Activated T-helper 1 cell treated with anti-CD3 and anti-CD28 coated beads, Interleukin-2, amount 50 U/mL, for 16 hours (primary cell): ENCODE results near the gene DUSP16.

Experiments used
- DNase-seq, 2 donors: peaks; one replicate each; pipeline ENCODE4 v3.0.0-alpha.2; 2020; ENCODE audit warnings: low read depth in 1 of 2, low spot score in 1 of 2

DUSP16 gene

DNA sequence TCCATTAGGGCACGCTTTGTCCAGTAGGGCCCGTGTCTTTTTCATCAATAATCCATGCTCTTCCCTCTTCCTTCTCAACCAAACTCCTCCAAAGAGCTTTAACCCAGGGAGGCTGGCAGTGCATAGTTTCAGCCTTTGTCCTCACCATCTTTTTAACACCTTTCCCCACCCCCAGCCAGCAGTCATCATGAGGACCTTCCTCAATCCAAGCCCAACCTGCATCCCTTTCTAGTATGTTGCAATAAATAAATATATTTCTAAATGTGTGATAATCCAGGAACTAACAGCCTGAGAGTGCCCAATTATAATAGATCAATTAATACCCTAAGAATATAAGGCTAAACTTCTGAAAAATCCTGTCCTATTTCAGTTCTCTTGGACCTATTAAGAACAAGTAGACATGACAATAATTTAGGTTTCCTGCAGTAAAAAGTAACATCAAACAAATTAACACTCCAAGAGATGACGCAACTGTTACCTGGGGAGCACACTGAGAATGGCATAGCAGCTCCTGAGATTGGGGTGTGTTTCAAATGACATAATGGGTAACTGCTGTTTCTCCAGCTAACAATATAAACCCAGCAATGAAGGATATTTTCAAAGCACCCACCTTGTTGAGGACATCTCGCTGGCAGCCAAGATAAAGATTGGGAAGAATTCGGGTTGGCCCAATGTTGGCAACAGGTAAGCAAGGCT is 62.6 kb downstream of the DUSP16 start:
- DNase-seq = no peak

- no peak for DNase-seq
Measured at GRCh38 chr12:12498210-12498609, 64.5 kb downstream of the DUSP16 start.

GRCh38 chr12:12495536-12495935 is 67.1 kb downstream of the DUSP16 start:
- no peak for DNase-seq

- DNase-seq = no peak
Measured at GRCh38 chr12:12492547-12492946, 70.1 kb downstream of the DUSP16 start.

DNA sequence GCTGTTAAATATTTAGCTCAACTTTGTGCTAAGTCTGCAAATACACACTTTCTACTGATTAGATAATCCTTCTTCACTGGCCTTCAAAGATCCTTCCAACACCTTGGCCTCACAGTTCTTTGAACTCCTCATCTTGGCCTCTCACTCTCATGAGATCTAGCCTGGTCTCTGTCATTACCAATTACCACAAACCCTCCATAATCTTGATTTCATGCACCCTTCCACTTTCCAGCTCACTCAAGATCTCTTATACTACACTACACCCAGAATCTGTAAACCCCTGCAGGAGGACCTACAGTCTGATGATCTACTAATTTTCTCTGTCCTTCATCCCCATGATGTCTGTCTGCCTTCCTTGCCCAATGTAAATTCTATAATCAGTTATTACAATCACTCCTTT is 71.1 kb downstream of the DUSP16 start:
- no peak for DNase-seq

DNA sequence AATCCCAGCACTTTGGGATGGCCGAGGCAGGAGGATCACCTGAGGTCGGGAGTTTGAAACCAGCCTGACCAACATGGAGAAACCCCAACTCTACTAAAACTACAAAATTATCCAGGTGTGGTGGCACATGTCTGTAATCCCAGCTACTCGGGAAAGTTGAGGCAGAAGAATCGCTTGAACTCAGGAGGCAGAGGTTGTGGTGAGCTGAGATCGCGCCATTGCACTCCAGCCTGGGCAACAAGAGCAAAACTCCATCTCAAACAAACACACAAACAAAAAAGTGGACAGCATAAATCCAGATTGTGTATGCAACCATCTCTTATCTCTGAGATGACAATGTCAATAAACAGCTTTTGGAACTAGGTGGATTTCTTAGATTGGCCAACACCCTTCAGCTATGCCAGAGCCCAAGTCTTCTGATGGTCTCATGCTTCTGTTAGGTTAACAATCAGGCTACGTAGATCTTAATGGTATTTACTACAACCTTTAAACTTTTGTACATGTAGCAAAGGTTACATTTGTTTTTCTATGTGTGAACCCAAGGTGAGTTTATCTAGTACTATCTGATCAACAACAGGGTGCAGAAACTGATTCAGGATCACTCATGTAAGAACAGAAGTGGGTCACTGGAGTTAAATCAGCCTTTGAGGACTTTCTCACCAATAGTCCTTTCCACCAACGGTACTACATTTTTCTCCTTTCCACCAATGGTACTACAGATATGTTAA is 73.7 kb downstream of the DUSP16 start:
- no peak for DNase-seq

DNA sequence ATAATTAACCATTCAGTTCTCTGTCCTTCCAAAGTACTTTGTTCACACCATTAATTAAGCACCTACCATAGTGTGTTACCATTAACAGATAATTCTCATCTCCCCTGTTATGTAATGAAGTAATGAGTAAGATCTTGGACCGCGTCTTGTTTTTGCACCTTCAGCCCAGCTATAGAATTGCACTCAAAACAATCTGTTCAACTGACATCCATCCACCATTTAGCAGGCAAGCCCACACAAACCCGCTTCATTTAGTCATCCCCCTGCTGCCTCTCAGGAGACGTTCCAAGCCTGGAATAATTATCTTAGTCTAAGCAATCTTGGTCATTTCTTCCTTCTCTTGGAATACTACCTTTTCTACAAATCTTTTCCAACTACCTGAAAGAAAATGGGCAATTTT is 74.4 kb downstream of the DUSP16 start:
- no peak for DNase-seq

- DNase-seq = no peak
Measured at GRCh38 chr12:12487490-12487889, 75.2 kb downstream of the DUSP16 start.

- no peak for DNase-seq
Measured at GRCh38 chr12:12486661-12487240, 75.9 kb downstream of the DUSP16 start.

- DNase-seq = no peak
Measured at GRCh38 chr12:12483438-12483837, 79.2 kb downstream of the DUSP16 start.

DNA sequence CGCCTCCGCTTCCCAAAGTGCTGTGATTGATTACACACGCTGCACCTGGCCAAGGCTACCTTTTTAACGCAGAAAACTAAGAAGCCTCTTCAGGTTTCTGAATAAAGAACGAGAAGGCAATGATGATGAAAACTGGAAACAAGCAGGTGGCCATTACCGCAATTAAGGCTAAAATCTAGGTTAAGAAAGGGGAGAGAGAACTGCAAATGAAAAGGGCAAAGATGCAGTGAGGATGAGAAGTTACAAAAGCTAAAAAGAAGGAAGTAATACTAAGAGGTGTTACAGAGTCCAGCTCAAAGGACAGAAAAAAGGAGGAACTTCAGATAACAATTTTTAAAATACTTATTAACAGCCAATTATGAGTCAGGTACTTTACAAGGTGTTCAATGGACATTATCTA is 79.7 kb downstream of the DUSP16 start:
- DNase-seq = no peak

DNA sequence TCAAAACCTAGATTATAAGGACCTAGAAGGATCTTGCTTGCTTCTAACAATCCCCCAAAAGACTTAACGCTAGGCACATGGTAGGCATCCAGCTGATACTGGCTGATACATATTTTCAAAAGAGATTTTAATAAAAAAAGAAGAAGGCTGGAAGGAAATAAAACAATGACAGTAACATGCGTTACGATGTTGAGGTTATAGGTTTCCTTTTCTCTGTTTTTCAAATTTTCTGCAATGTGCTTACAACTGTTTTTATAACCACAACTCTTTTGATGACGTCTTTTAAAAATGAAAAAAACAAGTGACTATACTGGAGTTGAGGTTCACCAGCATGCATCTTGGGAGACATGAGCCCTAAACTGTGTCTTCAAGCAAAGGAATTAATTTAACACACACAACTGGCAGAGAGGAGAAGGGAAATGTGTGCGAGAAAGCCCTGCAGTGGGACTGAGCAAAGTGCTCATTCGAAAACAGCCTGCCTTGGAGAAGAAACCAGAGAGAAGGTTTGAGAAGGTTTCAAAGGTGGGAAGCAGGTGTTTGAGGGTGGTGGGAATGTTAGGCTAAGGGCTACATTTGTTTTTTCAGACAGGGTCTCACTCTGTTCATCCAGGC is 80.4 kb downstream of the DUSP16 start:
- DNase-seq = no peak

DNA sequence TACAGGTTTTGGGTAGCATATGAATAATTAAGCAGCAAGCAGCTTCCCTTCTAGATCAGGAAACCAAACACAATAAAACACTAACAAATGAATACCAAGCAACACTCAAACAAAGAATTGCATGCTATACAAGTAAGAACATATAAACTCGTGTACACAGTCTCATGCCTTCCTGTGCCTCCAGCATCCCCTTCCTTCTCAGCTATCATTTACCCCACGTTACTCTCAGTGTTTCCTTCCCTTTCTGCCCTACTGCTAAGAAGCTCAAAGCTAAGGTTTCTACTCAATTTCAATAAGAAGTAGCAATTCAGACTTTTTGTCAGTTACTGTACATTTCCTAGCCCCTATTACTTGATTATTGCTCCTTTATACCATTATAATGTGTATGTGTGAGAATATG is 81.0 kb downstream of the DUSP16 start:
- no peak for DNase-seq

GRCh38 chr12:12480074-12480473 is 82.6 kb downstream of the DUSP16 start:
- no peak for DNase-seq

DNA sequence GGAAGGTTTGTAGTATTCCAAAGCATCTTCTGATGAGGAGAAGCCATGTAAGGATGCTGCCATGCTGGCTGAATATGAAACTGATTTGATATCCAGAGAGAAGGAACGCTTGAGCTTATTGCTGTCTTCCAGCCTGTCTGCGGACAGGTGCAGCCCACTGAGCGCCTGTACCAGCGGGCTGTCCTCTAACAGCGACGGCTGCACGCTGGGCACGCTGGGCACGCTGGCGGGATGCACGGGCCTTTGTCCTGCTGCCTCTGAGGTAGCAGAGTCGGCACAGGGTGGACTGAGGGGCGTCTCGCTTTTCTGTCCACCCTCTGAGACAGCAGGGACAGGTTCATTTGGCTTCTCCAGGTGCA is 85.2 kb downstream of the DUSP16 start:
- no peak for DNase-seq

GRCh38 chr12:12476857-12477531 is 85.7 kb downstream of the DUSP16 start:
- no peak for DNase-seq

DNA sequence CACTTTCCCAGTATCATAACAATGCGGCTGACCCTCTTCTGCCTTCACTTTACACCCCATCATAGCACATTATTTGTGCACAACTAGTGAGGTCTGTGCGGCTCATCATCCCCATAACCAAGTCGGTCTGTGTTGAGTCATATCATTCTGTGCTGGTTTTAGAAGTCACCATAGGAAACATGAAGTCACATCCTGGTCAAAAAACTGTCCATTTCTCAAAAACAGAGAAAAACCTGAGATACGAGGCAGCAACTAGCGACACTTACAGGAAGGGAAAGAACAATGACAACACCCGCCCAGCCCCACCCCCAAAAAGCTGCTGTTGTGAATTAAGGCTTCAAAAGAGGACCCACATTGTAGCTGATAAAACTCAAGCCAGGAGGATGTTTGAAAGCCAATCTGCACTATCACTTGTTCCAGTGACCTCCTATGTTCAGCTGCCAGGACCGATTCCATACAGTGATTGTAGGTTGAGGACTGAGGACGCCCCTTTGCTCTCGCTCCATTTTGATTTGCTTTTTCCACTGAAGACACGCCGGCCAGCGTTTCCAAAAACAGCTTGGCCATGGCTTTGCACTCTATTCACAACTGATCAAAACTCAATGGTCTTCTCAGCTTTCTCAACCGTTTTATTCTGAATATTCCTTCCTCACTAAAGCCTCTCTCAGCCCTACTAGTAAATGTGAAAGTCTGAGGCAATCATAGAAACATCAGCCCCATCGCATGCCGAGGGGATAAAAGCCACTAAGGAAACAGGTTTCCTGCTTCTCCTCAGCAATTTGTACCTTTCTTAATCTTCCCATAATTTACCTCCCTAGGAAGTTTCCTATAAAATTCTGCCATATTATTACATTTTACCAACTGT is 87.5 kb downstream of the DUSP16 start:
- no peak for DNase-seq

DNA sequence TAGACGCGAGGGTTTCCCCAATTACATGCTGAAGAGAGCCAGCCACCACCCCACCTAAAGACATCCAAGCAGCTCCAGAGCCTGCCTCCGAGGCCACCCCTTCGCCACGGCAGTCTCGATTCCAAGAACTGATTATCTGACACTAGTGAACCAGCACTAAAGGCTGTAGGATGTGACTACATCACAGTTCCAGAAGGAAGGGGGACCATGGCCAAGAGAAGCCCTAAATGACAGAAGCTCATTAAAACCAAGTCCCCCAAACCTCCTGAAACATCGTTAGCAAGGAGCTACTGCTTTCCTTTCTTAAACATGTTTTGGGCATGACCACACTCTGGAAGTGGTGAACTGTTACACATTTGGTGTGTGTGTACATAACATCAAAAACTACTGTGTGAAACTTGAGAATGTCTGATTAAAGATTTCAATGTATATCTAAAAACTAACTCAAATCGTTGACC is 88.2 kb downstream of the DUSP16 start:
- no peak for DNase-seq

DNA sequence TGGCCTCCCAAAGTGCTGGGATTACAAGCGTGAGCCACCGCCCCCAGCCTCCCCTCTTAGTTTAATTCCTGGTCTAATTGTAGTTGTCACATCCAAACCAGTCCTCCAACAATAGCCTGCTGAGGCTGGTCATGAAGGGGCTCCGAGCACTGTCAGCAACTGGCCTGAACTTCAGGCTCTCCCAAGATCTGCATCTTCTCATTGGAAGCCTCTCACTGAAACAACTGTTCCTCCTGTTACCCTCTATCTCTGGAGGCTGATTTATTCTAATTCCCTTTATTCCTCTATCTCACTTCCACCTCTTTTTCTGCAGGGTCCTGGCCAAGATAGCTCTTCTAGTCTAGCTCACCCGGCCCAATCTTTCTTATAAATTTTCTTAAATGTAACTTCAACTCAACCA is 89.4 kb downstream of the DUSP16 start:
- no peak for DNase-seq
